ENCODE data around the gene METTL6. TPM values are rescaled to one million over a fixed set of nuclear protein-coding genes. Genes with fewer than 3 reads are reported as not detected.
"Not testable (repeated sequence)": the region's sequence is repeated elsewhere in the genome, so short reads cannot be mapped to it uniquely, and the experiment has no call there.

METTL6 gene
- total and polyA plus RNA-seq, 11 donors: 5.7 to 15.6 (median 10.5) TPM

GRCh38 chr3:15465876-15466585 is 38.7 kb upstream of the METTL6 start:
- WGBS, 4 donors: 84 to 96% (median 95%) methylated on average over 4 to 6 of the region's 6 CpGs
- peaks cover 0 to 6% (median 0%) of the 10 kb centered on the region in 12 donors for H3K4me1 ChIP-seq
- H3K27me3 ChIP-seq: no peaks in the 10 kb centered on the region
- H3K4me3 ChIP-seq: no peak overlapping the region
- H3K27ac ChIP-seq: no peak overlapping the region
- H3K9me3 ChIP-seq: no peaks in the 10 kb centered on the region
- no peak for ATAC-seq
- intact Hi-C loops (cut with DNase I): no loop called here
- no peak for DNase-seq
- peaks cover 0 to 12% (median 5%) of the 10 kb centered on the region in 9 donors for H3K36me3 ChIP-seq
- TF ChIP-seq CTCF (IDR thresholded peaks at IDR 0.05) (no peak), POLR2A (IDR thresholded peaks at IDR 0.05) (no peak)

GRCh38 chr3:15462451-15462850 is 35.1 kb upstream of the METTL6 start:
- Histone ChIP-seq H3K27me3 (no peaks in the 10 kb centered on the region), H3K36me3 (peaks cover 0 to 12% (median 5%) of the 10 kb centered on the region in 9 donors), H3K4me3 (no peak overlapping the region), H3K4me1 (peaks cover 0 to 14% (median 0%) of the 10 kb centered on the region in 12 donors), H3K9me3 (peaks cover 0 to 4% (median 0%) of the 10 kb centered on the region in 12 donors), H3K27ac (no peak overlapping the region)
- DNase-seq: no peak
- no peak for TF ChIP-seq POLR2A (IDR thresholded peaks at IDR 0.05)
- TF ChIP-seq CTCF (IDR thresholded peaks at IDR 0.05): no peak
- no peak for ATAC-seq
- intact Hi-C loops (cut with DNase I): no loop called here
- WGBS, 4 donors: 85 to 96% (median 91%) methylated on average over 5 of the region's 5 CpGs

GRCh38 chr3:15460891-15461531 is 33.7 kb upstream of the METTL6 start:
- Histone ChIP-seq H3K27ac (no peak overlapping the region), H3K9me3 (peaks cover 0 to 4% (median 0%) of the 10 kb centered on the region in 12 donors), H3K27me3 (no peaks in the 10 kb centered on the region), H3K36me3 (peaks cover 0 to 10% (median 5%) of the 10 kb centered on the region in 9 donors), H3K4me1 (peaks cover 0 to 14% (median 0%) of the 10 kb centered on the region in 12 donors), H3K4me3 (no peak overlapping the region)
- no peak for ATAC-seq
- TF ChIP-seq CTCF (IDR thresholded peaks at IDR 0.05): no peak
- TF ChIP-seq POLR2A (IDR thresholded peaks at IDR 0.05): no peak
- intact Hi-C loops (cut with DNase I): no loop called here
- no peak for DNase-seq
- WGBS, 4 donors: 58 to 64% (median 61%) methylated on average over 4 of the region's 4 CpGs

GRCh38 chr3:15458212-15458780 is 31.0 kb upstream of the METTL6 start:
- Histone ChIP-seq H3K4me3 (no peak overlapping the region), H3K27ac (no peak overlapping the region), H3K27me3 (no peaks in the 10 kb centered on the region), H3K36me3 (peaks cover 0 to 5% (median 0%) of the 10 kb centered on the region in 9 donors), H3K4me1 (peaks cover 0 to 14% (median 0%) of the 10 kb centered on the region in 12 donors), H3K9me3 (peaks cover 0 to 4% (median 0%) of the 10 kb centered on the region in 12 donors)
- ATAC-seq: no peak
- no peak for TF ChIP-seq CTCF (IDR thresholded peaks at IDR 0.05)
- no peak for TF ChIP-seq POLR2A (IDR thresholded peaks at IDR 0.05)
- 88 to 94% (median 91%) methylated on average over 7 of the region's 7 CpGs for WGBS, 4 donors
- DNase-seq: no peak
- intact Hi-C loops (cut with DNase I): no loop called here

GRCh38 chr3:15456915-15457314 is 29.6 kb upstream of the METTL6 start:
- H3K27ac ChIP-seq; ATAC-seq; intact Hi-C loops (cut with DNase I); H3K27me3 ChIP-seq; H3K4me3 ChIP-seq; H3K36me3 ChIP-seq; H3K9me3 ChIP-seq: not testable (repeated sequence)
- DNase-seq: peak in 1 of 5 donors; percentile 1
- 93 to 94% (median 94%) methylated on average over 10 of the region's 10 CpGs for WGBS, 4 donors
- peaks cover 0 to 14% (median 0%) of the 10 kb centered on the region in 12 donors for H3K4me1 ChIP-seq

Data from heart left ventricle (tissue), 16 donors.